Measurements from ENCODE around the gene GDF9. TPM values are rescaled to one million over a fixed set of nuclear protein-coding genes. Genes with fewer than 3 reads are reported as not detected.

GDF9 gene
- total and polyA plus RNA-seq, 4 donors = 0.19 to 0.84 (median 0.39) TPM; not detected in 1

GRCh38 chr5:132821791-132822190, 44.5 kb downstream of the GDF9 start:
- Histone ChIP-seq H3K4me1 (ENCODE audit: control insufficient read depth in 1 of 2, insufficient read depth in 2 of 2, low read length in 2 of 2) (no peaks in the 10 kb centered on the region), H3K36me3 (ENCODE audit: control insufficient read depth in 1 of 2, insufficient read depth in 2 of 2, low read length in 1 of 2) (no peaks in the 10 kb centered on the region), H3K9me3 (ENCODE audit: control insufficient read depth, low read length) (no peaks in the 10 kb centered on the region), H3K27ac (ENCODE audit: low read depth in 1 of 2, low read length in 2 of 2) (no peak overlapping the region), H3K27me3 (ENCODE audit: control insufficient read depth in 1 of 2, insufficient read depth in 2 of 2, low read length in 1 of 2) (no peaks in the 10 kb centered on the region), H3K4me3 (ENCODE audit: low read length in 2 of 2) (no peak overlapping the region)
- 95 to 100% methylated on average over 1 of the region's 1 CpG for WGBS, 2 donors
- ATAC-seq (ENCODE audit: low FRiP score) (no peak), DNase-seq (no peak)
- intact Hi-C loops (cut with DNase I) = loop anchor here (2.0 to 5.0 kb wide), 2 partner anchors 67 to 69 kb away; no protein-coding TSS in a partner anchor

DNA sequence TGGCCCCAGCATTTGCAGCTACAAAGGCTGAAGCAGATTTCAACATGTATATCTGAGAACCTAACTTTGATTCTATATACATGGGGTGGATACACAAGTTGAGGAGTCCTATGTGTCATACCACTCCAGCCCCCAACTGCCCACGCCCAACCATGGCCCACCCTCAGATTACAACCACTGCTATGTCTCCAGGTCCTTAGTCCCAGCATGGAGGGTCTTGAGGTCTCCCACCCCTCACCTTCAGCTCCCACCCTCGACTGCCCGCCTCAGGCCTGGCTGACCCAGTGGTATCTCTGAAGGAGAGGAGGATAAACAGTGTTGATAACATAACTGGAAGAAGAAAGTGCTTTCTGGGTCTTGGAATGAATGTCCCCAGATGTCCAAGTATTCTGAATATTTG, 44.9 kb downstream of the GDF9 start:
- ATAC-seq (ENCODE audit: low FRiP score) (no peak), DNase-seq (no peak)
- Histone ChIP-seq H3K27ac (ENCODE audit: low read depth in 1 of 2, low read length in 2 of 2) (no peak overlapping the region), H3K4me1 (ENCODE audit: control insufficient read depth in 1 of 2, insufficient read depth in 2 of 2, low read length in 2 of 2) (no peaks in the 10 kb centered on the region), H3K27me3 (ENCODE audit: control insufficient read depth in 1 of 2, insufficient read depth in 2 of 2, low read length in 1 of 2) (no peaks in the 10 kb centered on the region), H3K9me3 (ENCODE audit: control insufficient read depth, low read length) (no peaks in the 10 kb centered on the region), H3K36me3 (ENCODE audit: control insufficient read depth in 1 of 2, insufficient read depth in 2 of 2, low read length in 1 of 2) (no peaks in the 10 kb centered on the region), H3K4me3 (ENCODE audit: low read length in 2 of 2) (no peak overlapping the region)
- intact Hi-C loops (cut with DNase I) = loop anchor here (2.0 to 5.0 kb wide), 2 partner anchors 67 to 69 kb away; no protein-coding TSS in a partner anchor
- WGBS, 2 donors = 87 to 93% methylated on average over 3 of the region's 3 CpGs

GRCh38 chr5:132820162-132820754, 46.0 kb downstream of the GDF9 start:
- Histone ChIP-seq H3K4me1 (ENCODE audit: control insufficient read depth in 1 of 2, insufficient read depth in 2 of 2, low read length in 2 of 2) (no peaks in the 10 kb centered on the region), H3K36me3 (ENCODE audit: control insufficient read depth in 1 of 2, insufficient read depth in 2 of 2, low read length in 1 of 2) (no peaks in the 10 kb centered on the region), H3K9me3 (ENCODE audit: control insufficient read depth, low read length) (no peaks in the 10 kb centered on the region), H3K4me3 (ENCODE audit: low read length in 2 of 2) (no peak overlapping the region), H3K27ac (ENCODE audit: low read depth in 1 of 2, low read length in 2 of 2) (no peak overlapping the region), H3K27me3 (ENCODE audit: control insufficient read depth in 1 of 2, insufficient read depth in 2 of 2, low read length in 1 of 2) (no peaks in the 10 kb centered on the region)
- 21 to 29% methylated on average over 15 of the region's 15 CpGs for WGBS, 2 donors
- intact Hi-C loops (cut with DNase I) = loop anchor here (2.0 to 5.0 kb wide), 2 partner anchors 65 to 68 kb away; no protein-coding TSS in a partner anchor
- ATAC-seq (ENCODE audit: low FRiP score) (peak; percentile 87), DNase-seq (peak; percentile 95 to 96)

GRCh38 chr5:132819468-132819867, 46.8 kb downstream of the GDF9 start:
- Histone ChIP-seq H3K27ac (ENCODE audit: low read depth in 1 of 2, low read length in 2 of 2) (no peak overlapping the region), H3K9me3 (ENCODE audit: control insufficient read depth, low read length) (no peaks in the 10 kb centered on the region), H3K4me1 (ENCODE audit: control insufficient read depth in 1 of 2, insufficient read depth in 2 of 2, low read length in 2 of 2) (no peaks in the 10 kb centered on the region), H3K27me3 (ENCODE audit: control insufficient read depth in 1 of 2, insufficient read depth in 2 of 2, low read length in 1 of 2) (no peaks in the 10 kb centered on the region), H3K4me3 (ENCODE audit: low read length in 2 of 2) (no peak overlapping the region), H3K36me3 (ENCODE audit: control insufficient read depth in 1 of 2, insufficient read depth in 2 of 2, low read length in 1 of 2) (no peaks in the 10 kb centered on the region)
- DNase-seq (no peak), ATAC-seq (ENCODE audit: low FRiP score) (no peak)
- intact Hi-C loops (cut with DNase I) = no loop called here
- WGBS, 2 donors = 62 to 66% methylated on average over 26 of the region's 26 CpGs

DNA sequence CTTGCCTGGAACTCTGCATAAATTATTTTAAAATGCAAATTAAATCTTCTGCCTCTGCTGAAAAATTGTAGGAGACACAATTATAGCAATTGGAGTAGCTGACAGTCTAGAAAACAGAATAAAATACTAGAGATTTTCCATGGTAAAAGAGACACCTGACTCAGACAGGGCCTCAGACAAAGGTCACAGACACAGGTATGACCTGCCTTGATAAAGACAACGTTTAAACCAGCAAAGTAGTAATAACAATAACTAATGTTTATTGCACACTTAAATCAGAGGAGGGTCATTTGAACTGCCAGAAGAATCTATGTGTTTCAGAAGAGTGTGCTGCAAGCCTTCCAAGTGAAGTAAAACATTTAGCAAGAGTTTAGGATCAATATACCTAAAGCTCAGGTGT, 49.3 kb downstream of the GDF9 start:
- H3K27ac ChIP-seq (ENCODE audit: low read depth in 1 of 2, low read length in 2 of 2) = no peak overlapping the region
- H3K4me1 ChIP-seq (ENCODE audit: control insufficient read depth in 1 of 2, insufficient read depth in 2 of 2, low read length in 2 of 2) = no peaks in the 10 kb centered on the region
- H3K36me3 ChIP-seq (ENCODE audit: control insufficient read depth in 1 of 2, insufficient read depth in 2 of 2, low read length in 1 of 2) = no peaks in the 10 kb centered on the region
- no peak for DNase-seq
- WGBS, 2 donors = 59 to 89% methylated on average over 1 of the region's 1 CpG
- intact Hi-C loops (cut with DNase I) = no loop called here
- H3K27me3 ChIP-seq (ENCODE audit: control insufficient read depth in 1 of 2, insufficient read depth in 2 of 2, low read length in 1 of 2) = no peaks in the 10 kb centered on the region
- ATAC-seq (ENCODE audit: low FRiP score) = no peak
- H3K9me3 ChIP-seq (ENCODE audit: control insufficient read depth, low read length) = no peaks in the 10 kb centered on the region
- no peak overlapping the region for H3K4me3 ChIP-seq (ENCODE audit: low read length in 2 of 2)

DNA sequence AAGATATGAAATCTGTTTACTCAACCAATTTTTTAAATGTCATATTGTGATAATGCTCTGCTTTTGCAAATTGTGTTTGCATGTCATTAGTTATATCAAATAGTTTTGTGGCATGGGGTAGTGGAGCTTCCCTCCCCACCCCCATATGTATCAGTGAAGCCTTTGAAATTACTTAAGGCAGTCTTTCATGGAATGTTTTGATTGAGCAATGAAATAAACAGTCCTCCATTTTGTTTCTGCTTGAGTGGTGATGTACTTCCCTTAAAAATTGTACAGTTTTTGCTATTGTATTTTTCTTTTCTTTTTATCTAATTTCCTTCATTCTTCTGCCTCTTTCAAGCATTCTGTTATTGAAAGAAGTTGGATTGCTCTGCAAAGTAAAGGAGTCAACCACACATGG, 49.7 kb downstream of the GDF9 start:
- no peak for ATAC-seq (ENCODE audit: low FRiP score)
- Histone ChIP-seq H3K27ac (ENCODE audit: low read depth in 1 of 2, low read length in 2 of 2) (no peak overlapping the region), H3K9me3 (ENCODE audit: control insufficient read depth, low read length) (no peaks in the 10 kb centered on the region), H3K4me1 (ENCODE audit: control insufficient read depth in 1 of 2, insufficient read depth in 2 of 2, low read length in 2 of 2) (no peaks in the 10 kb centered on the region), H3K4me3 (ENCODE audit: low read length in 2 of 2) (no peak overlapping the region), H3K27me3 (ENCODE audit: control insufficient read depth in 1 of 2, insufficient read depth in 2 of 2, low read length in 1 of 2) (no peaks in the 10 kb centered on the region), H3K36me3 (ENCODE audit: control insufficient read depth in 1 of 2, insufficient read depth in 2 of 2, low read length in 1 of 2) (no peaks in the 10 kb centered on the region)
- DNase-seq = no peak
- intact Hi-C loops (cut with DNase I) = no loop called here

- no peak for DNase-seq
- Histone ChIP-seq H3K9me3 (ENCODE audit: control insufficient read depth, low read length) (no peaks in the 10 kb centered on the region), H3K27ac (ENCODE audit: low read depth in 1 of 2, low read length in 2 of 2) (no peak overlapping the region), H3K36me3 (ENCODE audit: control insufficient read depth in 1 of 2, insufficient read depth in 2 of 2, low read length in 1 of 2) (no peaks in the 10 kb centered on the region), H3K4me3 (ENCODE audit: low read length in 2 of 2) (no peak overlapping the region), H3K4me1 (ENCODE audit: control insufficient read depth in 1 of 2, insufficient read depth in 2 of 2, low read length in 2 of 2) (no peaks in the 10 kb centered on the region), H3K27me3 (ENCODE audit: control insufficient read depth in 1 of 2, insufficient read depth in 2 of 2, low read length in 1 of 2) (no peaks in the 10 kb centered on the region)
- intact Hi-C loops (cut with DNase I) = no loop called here
- WGBS, 2 donors = 78 to 81% methylated on average over 2 of the region's 2 CpGs
- no peak for ATAC-seq (ENCODE audit: low FRiP score)
Observed at GRCh38 chr5:132816083-132816482, 50.2 kb downstream of the GDF9 start.

DNA sequence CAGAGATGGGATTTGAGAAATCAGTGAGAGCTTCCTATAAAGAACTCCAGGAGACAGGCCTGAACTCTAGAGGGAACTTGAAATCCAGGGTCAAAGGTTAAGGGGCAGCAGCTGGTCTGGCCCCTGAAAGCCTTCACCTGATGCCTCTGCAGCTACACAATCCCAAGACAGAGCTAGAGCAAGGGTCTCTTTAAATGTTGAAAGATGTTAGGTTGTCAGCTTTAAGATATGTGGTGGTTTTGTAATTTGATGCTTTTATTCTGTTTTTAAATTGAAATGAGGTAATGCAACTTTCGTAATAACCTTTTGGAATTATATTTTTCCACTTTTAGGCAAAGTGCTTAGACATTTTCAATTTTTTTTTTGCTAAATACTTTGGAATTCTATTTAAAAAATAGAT, 50.8 kb downstream of the GDF9 start:
- 86 to 89% methylated on average over 1 of the region's 1 CpG for WGBS, 2 donors
- H3K36me3 ChIP-seq (ENCODE audit: control insufficient read depth in 1 of 2, insufficient read depth in 2 of 2, low read length in 1 of 2) = no peaks in the 10 kb centered on the region
- H3K4me1 ChIP-seq (ENCODE audit: control insufficient read depth in 1 of 2, insufficient read depth in 2 of 2, low read length in 2 of 2) = no peaks in the 10 kb centered on the region
- H3K4me3 ChIP-seq (ENCODE audit: low read length in 2 of 2) = no peak overlapping the region
- intact Hi-C loops (cut with DNase I) = no loop called here
- no peaks in the 10 kb centered on the region for H3K27me3 ChIP-seq (ENCODE audit: control insufficient read depth in 1 of 2, insufficient read depth in 2 of 2, low read length in 1 of 2)
- ATAC-seq (ENCODE audit: low FRiP score) = no peak
- no peaks in the 10 kb centered on the region for H3K9me3 ChIP-seq (ENCODE audit: control insufficient read depth, low read length)
- no peak for DNase-seq
- no peak overlapping the region for H3K27ac ChIP-seq (ENCODE audit: low read depth in 1 of 2, low read length in 2 of 2)

DNA sequence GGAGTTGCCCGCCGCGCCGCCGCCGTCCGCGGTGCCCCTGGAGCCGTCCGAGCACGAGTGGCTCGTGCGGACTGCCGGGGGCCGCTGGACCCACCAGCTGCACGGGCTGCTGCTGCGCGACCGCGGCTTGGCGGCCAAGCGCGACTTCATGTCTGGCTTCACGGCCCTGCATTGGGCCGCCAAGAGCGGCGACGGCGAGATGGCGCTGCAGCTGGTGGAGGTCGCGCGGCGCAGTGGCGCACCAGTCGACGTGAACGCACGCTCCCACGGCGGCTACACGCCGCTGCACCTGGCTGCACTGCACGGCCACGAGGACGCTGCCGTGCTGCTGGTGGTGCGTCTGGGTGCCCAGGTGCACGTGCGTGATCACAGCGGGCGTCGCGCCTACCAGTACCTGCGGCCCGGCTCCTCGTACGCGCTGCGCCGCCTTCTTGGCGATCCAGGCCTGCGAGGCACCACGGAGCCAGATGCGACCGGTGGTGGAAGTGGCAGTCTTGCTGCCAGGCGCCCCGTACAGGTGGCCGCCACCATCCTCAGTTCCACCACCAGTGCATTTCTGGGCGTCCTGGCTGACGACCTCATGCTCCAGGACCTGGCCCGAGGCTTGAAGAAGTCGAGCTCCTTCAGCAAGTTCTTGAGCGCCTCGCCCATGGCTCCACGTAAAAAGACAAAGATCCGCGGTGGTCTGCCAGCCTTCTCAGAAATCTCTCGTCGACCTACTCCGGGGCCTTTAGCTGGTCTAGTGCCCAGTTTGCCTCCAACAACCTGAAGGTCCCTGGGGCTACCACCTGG, 51.6 kb downstream of the GDF9 start:
- DNase-seq = no peak
- Histone ChIP-seq H3K4me3 (ENCODE audit: low read length in 2 of 2) (no peak overlapping the region), H3K36me3 (ENCODE audit: control insufficient read depth in 1 of 2, insufficient read depth in 2 of 2, low read length in 1 of 2) (no peaks in the 10 kb centered on the region), H3K27ac (ENCODE audit: low read depth in 1 of 2, low read length in 2 of 2) (no peak overlapping the region), H3K9me3 (ENCODE audit: control insufficient read depth, low read length) (no peaks in the 10 kb centered on the region), H3K27me3 (ENCODE audit: control insufficient read depth in 1 of 2, insufficient read depth in 2 of 2, low read length in 1 of 2) (no peaks in the 10 kb centered on the region), H3K4me1 (ENCODE audit: control insufficient read depth in 1 of 2, insufficient read depth in 2 of 2, low read length in 2 of 2) (no peaks in the 10 kb centered on the region)
- ATAC-seq (ENCODE audit: low FRiP score) = no peak
- 60% methylated on average over 65 to 81 of the region's 81 CpGs for WGBS, 2 donors
- intact Hi-C loops (cut with DNase I) = no loop called here

Measured in aorta (tissue), 5 donors.